CD8-positive, alpha-beta memory T cell (primary cell): ENCODE data around the gene KCNK5. TPM values are rescaled to one million over a fixed set of nuclear protein-coding genes. Genes with fewer than 3 reads are reported as not detected.

ENCODE experiments used
- CTCF ChIA-PET: fragments of 350-600 bp; sonication (Branson Sonifier 250); formaldehyde crosslinking; loops from one replicate; lab custom pipeline; 2021; ENCODE audit warnings: antibody characterized with exemption; lab: Charles Lee
- POLR2A ChIA-PET: fragments of 350-600 bp; sonication (Branson Sonifier 250); formaldehyde crosslinking; loops from one replicate; lab custom pipeline; 2021; ENCODE audit warnings: antibody characterized with exemption; lab: Charles Lee
- DNase-seq, 5 donors: peaks; one replicate each; pipeline versions ENCODE4 v3.0.0 to v3.0.0-alpha.2; 2020 to 2022; ENCODE audit warnings: mixed read lengths in 1 of 5
- H3K27ac ChIP-seq: one replicate; pipeline ENCODE4 v1.7.0; 2013; ENCODE audit warnings: low read depth, mild to moderate bottlenecking, low read length, moderate library complexity
- H3K27me3 ChIP-seq: 2 replicates; pipeline ENCODE4 v1.7.0; 2013; ENCODE audit warnings: low read length, mild to moderate bottlenecking; ENCODE audit not compliant: insufficient read depth, poor library complexity, severe bottlenecking
- H3K36me3 ChIP-seq: 2 replicates; pipeline ENCODE4 v1.7.0; 2013; ENCODE audit warnings: mild to moderate bottlenecking, low read length, moderate library complexity; ENCODE audit not compliant: insufficient read depth
- H3K4me1 ChIP-seq: 2 replicates; pipeline ENCODE4 v1.7.0; 2013; ENCODE audit warnings: mild to moderate bottlenecking, low read length, moderate library complexity; ENCODE audit not compliant: insufficient read depth
- H3K4me3 ChIP-seq: 2 replicates; pipeline ENCODE4 v1.7.0; 2013; ENCODE audit warnings: mild to moderate bottlenecking, low read length
- H3K9me3 ChIP-seq: 2 replicates; pipeline ENCODE4 v1.7.0; 2013; ENCODE audit warnings: mild to moderate bottlenecking, low read length
- H3K27ac Mint-ChIP-seq, 8 donors: one replicate each; pipeline ENCODE4 v1.8.0; 2020 to 2021; ENCODE audit warnings: mixed read lengths in 8 of 8, mild to moderate bottlenecking in 6 of 8, inconsistent platforms in 3 of 8, moderate library complexity in 3 of 8
- H3K27me3 Mint-ChIP-seq, 2 donors: one replicate each; pipeline ENCODE4 v1.8.0; 2020 to 2021; ENCODE audit warnings: mixed read lengths in 2 of 2, mild to moderate bottlenecking in 1 of 2, moderate library complexity in 1 of 2
- H3K36me3 Mint-ChIP-seq, 3 donors: one replicate each; pipeline ENCODE4 v1.8.0; 2020 to 2021; ENCODE audit warnings: mixed read lengths in 3 of 3, inconsistent platforms in 1 of 3, mild to moderate bottlenecking in 1 of 3
- H3K4me1 Mint-ChIP-seq, 3 donors: one replicate each; pipeline ENCODE4 v1.8.0; 2020 to 2021; ENCODE audit warnings: mixed read lengths in 3 of 3, inconsistent platforms in 1 of 3, mild to moderate bottlenecking in 1 of 3
- H3K4me3 Mint-ChIP-seq, 7 donors: one replicate each; pipeline ENCODE4 v1.8.0; 2020 to 2021; ENCODE audit warnings: mixed read lengths in 7 of 7, mild to moderate bottlenecking in 6 of 7, moderate library complexity in 4 of 7, inconsistent platforms in 2 of 7
- H3K9me3 Mint-ChIP-seq, 5 donors: one replicate each; pipeline ENCODE4 v1.8.0; 2020 to 2022; ENCODE audit warnings: mixed read lengths in 5 of 5, mild to moderate bottlenecking in 3 of 5, moderate library complexity in 2 of 5, inconsistent platforms in 1 of 5
- polyA plus RNA-seq: library from polyadenylated mRNA; unstranded; fragments of 300-500 nt; fragmentation: Illumina TruSeq; gene quantifications from one replicate; pipeline ENCODE4 v1.2.3, GENCODE V29; 2021
- total RNA-seq, 2 experiments: library from RNA; stranded (reverse); gene quantifications; one replicate each; pipeline ENCODE4 v1.2.3, GENCODE V29; 2021

KCNK5 gene
- total and polyA plus RNA-seq, 3 experiments from 2014 or later: 0.97 to 28.4 (median 27.6) TPM

DNA sequence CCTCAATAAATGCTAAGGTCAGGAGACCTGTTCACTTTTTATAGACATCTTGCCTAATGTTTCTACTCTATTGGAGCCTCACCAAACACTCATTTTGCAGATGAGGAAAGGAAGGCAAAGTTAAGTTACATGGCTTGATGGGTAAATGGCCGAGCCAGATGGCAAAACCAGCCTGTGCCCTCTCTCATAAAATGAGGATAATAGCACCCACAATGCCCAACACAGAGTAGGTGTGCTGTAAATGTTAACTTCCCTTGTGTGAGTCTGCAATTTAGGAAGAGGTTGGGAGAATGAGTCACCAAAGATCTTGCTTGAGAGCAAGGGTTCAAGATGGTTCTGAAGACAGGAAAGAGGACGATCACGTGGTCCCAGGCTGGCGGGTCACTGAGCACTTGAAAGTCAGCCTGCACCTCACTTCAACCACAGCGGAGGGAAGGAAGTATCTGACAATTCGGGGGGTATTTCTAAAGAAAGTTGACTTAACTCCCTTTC, 3.3 kb downstream of the KCNK5 start:
- Histone ChIP-seq H3K27ac (peak overlapping the region; percentile 62), H3K36me3 (no peaks in the 10 kb centered on the region), H3K27me3 (no peaks in the 10 kb centered on the region), H3K4me1 (peaks cover 33% of the 10 kb centered on the region), H3K9me3 (no peaks in the 10 kb centered on the region), H3K4me3 (peak overlapping the region; percentile 4)
- DNase-seq: peak in 4 of 5 donors; percentile 12 to 67 (median 26)
- peak overlapping the region; percentile 1 to 89 (median 68) for H3K27ac Mint-ChIP-seq
- ChIA-PET POLR2A (no interaction called here), CTCF (interaction anchor here (1.4 kb wide), 1 partner anchor 77 kb away, joined by 5 read pairs; no protein-coding TSS in a partner anchor)
- no peaks in the 10 kb centered on the region for H3K9me3 Mint-ChIP-seq
- H3K36me3 Mint-ChIP-seq: no peaks in the 10 kb centered on the region
- H3K27me3 Mint-ChIP-seq: peaks cover 0 to 4% of the 10 kb centered on the region in 2 donors
- H3K4me3 Mint-ChIP-seq: peak overlapping the region; percentile 42 to 86 (median 72)
- peaks cover 60 to 76% (median 70%) of the 10 kb centered on the region in 3 donors for H3K4me1 Mint-ChIP-seq

DNA sequence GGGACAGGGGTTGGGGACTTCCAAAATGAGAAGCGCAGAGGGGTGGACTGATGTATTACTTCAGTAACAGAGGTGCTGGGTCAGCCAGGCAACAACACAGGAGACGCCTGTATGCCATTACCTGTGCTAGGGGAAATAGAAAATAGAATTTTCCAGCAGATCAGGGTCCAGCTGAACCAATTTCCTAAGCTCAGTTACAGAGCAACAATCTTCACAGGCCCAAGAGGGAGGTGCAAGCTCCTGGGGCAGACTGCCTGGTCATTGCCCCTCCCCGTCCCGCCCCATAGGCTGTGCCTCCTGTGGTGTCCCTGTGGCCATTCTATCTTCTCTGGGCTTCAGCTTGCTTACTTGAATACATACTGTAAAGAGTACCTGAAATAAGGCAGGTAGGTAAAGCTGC, 3.7 kb downstream of the KCNK5 start:
- ChIA-PET POLR2A (no interaction called here), CTCF (interaction anchor here (1.4 kb wide), 1 partner anchor 77 kb away, joined by 5 read pairs; no protein-coding TSS in a partner anchor)
- Mint-ChIP-seq H3K4me1 (peaks cover 59 to 78% (median 70%) of the 10 kb centered on the region in 3 donors), H3K27me3 (peaks cover 0 to 4% of the 10 kb centered on the region in 2 donors), H3K9me3 (no peaks in the 10 kb centered on the region), H3K4me3 (peak overlapping the region in 6 of 7 donors; percentile 1 to 86 (median 77)), H3K27ac (peak overlapping the region in 5 of 8 donors; percentile 28 to 89 (median 52)), H3K36me3 (no peaks in the 10 kb centered on the region)
- Histone ChIP-seq H3K4me3 (no peak overlapping the region), H3K36me3 (no peaks in the 10 kb centered on the region), H3K27me3 (no peaks in the 10 kb centered on the region), H3K4me1 (peaks cover 33% of the 10 kb centered on the region), H3K9me3 (no peaks in the 10 kb centered on the region), H3K27ac (peak overlapping the region; percentile 62)
- no peak for DNase-seq

DNA sequence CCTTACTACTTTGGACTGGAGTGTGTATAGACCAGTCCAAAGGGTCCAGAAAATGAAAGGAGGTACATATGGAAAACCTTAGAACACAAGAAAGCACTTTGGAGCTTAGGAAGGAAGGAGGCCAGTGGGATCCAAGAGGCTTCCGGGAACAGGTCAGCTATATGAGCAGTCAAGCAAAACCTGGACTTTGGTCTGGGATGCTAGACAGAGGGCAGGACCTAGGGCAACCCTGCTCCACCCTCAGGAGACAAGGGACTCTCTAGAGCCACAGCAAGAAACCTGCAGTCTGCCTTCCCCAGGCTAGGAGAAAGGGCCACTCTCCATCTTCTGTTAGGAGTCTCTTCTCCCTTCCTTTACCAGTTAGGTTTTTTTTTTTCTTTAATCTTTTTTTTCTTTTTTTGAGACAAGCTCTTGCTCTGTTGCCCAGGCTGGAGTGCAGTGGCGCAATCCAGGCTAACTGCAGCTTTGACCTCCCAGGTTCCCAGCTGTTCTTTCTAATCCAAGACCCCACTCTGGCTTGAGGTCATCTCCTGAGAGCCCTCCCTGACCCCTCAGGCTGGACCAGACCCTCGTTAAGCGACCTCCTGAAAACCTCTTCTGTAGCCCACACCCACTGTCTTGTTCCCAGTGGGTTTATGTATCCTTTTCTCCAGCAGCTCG, 4.6 kb downstream of the KCNK5 start:
- Mint-ChIP-seq H3K4me3 (no peak overlapping the region), H3K27me3 (peaks cover 0 to 6% of the 10 kb centered on the region in 2 donors), H3K27ac (peak overlapping the region in 3 of 8 donors; percentile 36 to 77 (median 56)), H3K4me1 (peaks cover 58 to 80% (median 65%) of the 10 kb centered on the region in 3 donors), H3K9me3 (no peaks in the 10 kb centered on the region), H3K36me3 (no peaks in the 10 kb centered on the region)
- DNase-seq: no peak
- no peaks in the 10 kb centered on the region for H3K9me3 ChIP-seq
- H3K27me3 ChIP-seq: no peaks in the 10 kb centered on the region
- H3K36me3 ChIP-seq: no peaks in the 10 kb centered on the region
- peak overlapping the region; percentile 62 for H3K27ac ChIP-seq
- H3K4me1 ChIP-seq: peaks cover 30% of the 10 kb centered on the region
- ChIA-PET CTCF (interaction anchor here (0.7 to 1.0 kb wide), 2 partner anchors 40 to 85 kb away, joined by 3 read pairs; no protein-coding TSS in a partner anchor), POLR2A (interaction anchor here (0.7 kb wide), 1 partner anchor 137 kb away, joined by 4 read pairs; no protein-coding TSS in a partner anchor)
- no peak overlapping the region for H3K4me3 ChIP-seq

DNA sequence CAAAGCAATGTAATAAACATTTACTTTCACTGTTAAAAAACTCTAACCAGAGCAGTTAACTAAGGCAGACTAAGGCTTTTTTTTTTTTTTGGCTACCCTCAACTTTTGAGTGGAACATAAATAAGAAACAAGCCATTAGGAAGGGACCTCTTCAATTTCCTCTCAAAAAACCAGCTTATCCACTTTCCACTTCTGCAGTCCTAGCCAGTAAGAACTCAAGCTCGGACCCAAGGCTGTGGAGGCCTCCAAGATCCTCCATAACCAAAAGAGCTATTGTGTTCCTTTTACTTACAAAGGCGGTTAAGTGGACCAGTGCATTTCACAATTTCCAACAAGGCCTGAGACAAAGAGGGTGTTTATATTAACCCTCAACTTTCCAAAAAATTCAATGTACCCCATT, 5.3 kb downstream of the KCNK5 start:
- peak overlapping the region in 3 of 8 donors; percentile 5 to 51 (median 5) for H3K27ac Mint-ChIP-seq
- Histone ChIP-seq H3K4me1 (peaks cover 27% of the 10 kb centered on the region), H3K27ac (peak overlapping the region; percentile 27), H3K4me3 (no peak overlapping the region), H3K9me3 (no peaks in the 10 kb centered on the region), H3K36me3 (no peaks in the 10 kb centered on the region), H3K27me3 (no peaks in the 10 kb centered on the region)
- POLR2A ChIA-PET: interaction anchor here (0.7 kb wide), 1 partner anchor 138 kb away, joined by 4 read pairs; no protein-coding TSS in a partner anchor
- no peak for DNase-seq
- peak overlapping the region in 1 of 7 donors; percentile 7 for H3K4me3 Mint-ChIP-seq
- peaks cover 59 to 83% (median 68%) of the 10 kb centered on the region in 3 donors for H3K4me1 Mint-ChIP-seq
- H3K36me3 Mint-ChIP-seq: no peaks in the 10 kb centered on the region
- CTCF ChIA-PET: interaction anchor here (0.7 to 1.0 kb wide), 2 partner anchors 40 to 86 kb away, joined by 3 read pairs; no protein-coding TSS in a partner anchor
- H3K9me3 Mint-ChIP-seq: no peaks in the 10 kb centered on the region
- H3K27me3 Mint-ChIP-seq: peaks cover 0 to 6% of the 10 kb centered on the region in 2 donors

DNA sequence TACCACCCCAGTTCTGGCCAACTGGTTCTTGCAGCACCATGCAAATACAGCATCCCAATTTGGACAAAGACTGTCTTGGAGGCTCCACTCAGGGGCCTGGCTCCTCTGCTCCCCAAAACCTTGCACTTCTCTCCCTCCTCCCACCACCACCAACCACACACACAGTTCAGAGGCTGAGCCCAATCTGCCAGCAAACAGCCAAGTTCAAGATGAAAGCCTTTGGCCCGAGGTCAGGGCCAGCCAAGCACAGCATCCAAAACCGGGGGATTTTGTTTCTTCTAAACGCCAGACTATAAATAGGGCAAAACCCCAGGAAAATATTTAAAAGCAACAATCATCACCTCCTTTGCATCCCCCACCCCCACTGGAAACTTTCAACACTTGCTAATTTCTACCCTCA, 5.7 kb downstream of the KCNK5 start:
- Histone ChIP-seq H3K27me3 (no peaks in the 10 kb centered on the region), H3K36me3 (no peaks in the 10 kb centered on the region), H3K27ac (peak overlapping the region; percentile 57), H3K4me1 (peaks cover 23% of the 10 kb centered on the region), H3K4me3 (no peak overlapping the region), H3K9me3 (no peaks in the 10 kb centered on the region)
- H3K4me3 Mint-ChIP-seq: peak overlapping the region in 1 of 7 donors; percentile 7
- CTCF ChIA-PET: interaction anchor here (1.0 kb wide), 1 partner anchor 41 kb away, joined by 3 read pairs; no protein-coding TSS in a partner anchor
- H3K27ac Mint-ChIP-seq: peak overlapping the region in 3 of 8 donors; percentile 5 to 51 (median 13)
- peaks cover 0 to 6% of the 10 kb centered on the region in 2 donors for H3K27me3 Mint-ChIP-seq
- H3K4me1 Mint-ChIP-seq: peaks cover 58 to 81% (median 66%) of the 10 kb centered on the region in 3 donors
- POLR2A ChIA-PET: no interaction called here
- no peak for DNase-seq
- H3K9me3 Mint-ChIP-seq: no peaks in the 10 kb centered on the region
- H3K36me3 Mint-ChIP-seq: no peaks in the 10 kb centered on the region

DNA sequence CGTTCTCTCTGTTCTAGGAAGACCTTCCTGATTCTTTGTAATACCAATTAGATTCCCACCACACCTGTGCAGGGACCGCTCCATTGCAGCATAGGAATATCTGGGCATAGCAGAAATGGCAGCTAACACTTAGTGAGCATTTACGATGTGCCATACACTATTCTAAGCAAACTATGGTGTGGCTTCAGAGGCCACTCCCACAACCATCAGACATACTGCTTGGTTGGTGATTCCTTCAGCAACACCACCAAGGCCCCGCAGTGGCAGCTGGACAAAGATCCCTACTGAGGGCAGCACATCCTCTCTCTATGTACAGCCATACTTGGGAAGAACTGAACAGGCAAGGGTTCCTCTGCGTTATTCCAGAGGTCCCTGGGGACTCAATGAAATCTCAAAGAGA, 6.2 kb downstream of the KCNK5 start:
- Mint-ChIP-seq H3K4me3 (no peak overlapping the region), H3K4me1 (peaks cover 54 to 76% (median 65%) of the 10 kb centered on the region in 3 donors), H3K36me3 (no peaks in the 10 kb centered on the region), H3K27ac (no peak overlapping the region), H3K27me3 (peaks cover 0 to 6% of the 10 kb centered on the region in 2 donors), H3K9me3 (no peaks in the 10 kb centered on the region)
- Histone ChIP-seq H3K4me1 (peaks cover 18% of the 10 kb centered on the region), H3K4me3 (no peak overlapping the region), H3K27ac (peak overlapping the region; percentile 57), H3K36me3 (no peaks in the 10 kb centered on the region), H3K9me3 (no peaks in the 10 kb centered on the region), H3K27me3 (no peaks in the 10 kb centered on the region)
- no peak for DNase-seq
- POLR2A ChIA-PET: no interaction called here
- CTCF ChIA-PET: no interaction called here

DNA sequence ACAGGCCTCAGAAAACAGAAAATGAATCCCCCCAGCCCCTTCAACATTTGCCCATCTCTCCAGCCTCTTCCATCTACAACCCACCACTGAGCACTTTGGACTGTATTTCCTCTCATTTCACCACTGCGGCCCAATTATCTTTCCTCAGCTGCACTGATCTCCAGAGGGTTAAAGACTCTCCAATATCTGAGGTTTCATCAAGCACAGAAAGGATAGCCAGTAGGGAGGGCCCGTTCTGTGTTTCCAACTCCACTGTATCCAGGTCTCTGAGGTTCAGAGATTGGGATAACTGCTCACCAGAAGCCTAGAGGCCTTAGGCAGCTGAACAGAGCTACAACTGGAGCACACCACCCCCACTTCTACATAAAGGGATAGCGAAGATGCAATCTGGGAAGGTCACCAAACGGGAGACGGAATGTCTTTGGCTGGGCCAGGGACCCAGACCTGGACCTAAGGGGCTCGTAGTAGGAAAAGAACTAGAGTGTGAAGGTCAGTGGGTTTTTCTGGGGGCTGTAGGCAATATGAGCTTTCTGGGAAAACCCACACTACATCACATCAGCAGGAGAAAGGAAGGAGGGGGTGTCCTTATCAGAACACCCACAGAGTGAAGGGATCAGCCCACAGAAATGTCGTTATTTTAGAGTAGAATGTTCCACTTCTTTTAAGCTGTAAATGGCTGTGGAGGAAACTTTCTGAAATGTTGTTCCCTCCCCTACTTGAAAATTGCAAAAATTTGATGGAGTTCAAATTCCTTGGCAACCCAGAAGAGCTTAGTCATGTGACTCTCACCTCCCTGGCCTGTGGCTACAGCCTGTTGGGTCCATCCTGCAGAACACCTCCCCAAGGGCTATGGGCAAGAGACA, 7.3 kb downstream of the KCNK5 start:
- CTCF ChIA-PET: no interaction called here
- Histone ChIP-seq H3K27me3 (no peaks in the 10 kb centered on the region), H3K4me3 (no peak overlapping the region), H3K27ac (peak overlapping the region; percentile 57), H3K4me1 (peaks cover 12% of the 10 kb centered on the region), H3K36me3 (no peaks in the 10 kb centered on the region), H3K9me3 (no peaks in the 10 kb centered on the region)
- no peaks in the 10 kb centered on the region for H3K36me3 Mint-ChIP-seq
- no peaks in the 10 kb centered on the region for H3K9me3 Mint-ChIP-seq
- H3K27me3 Mint-ChIP-seq: peaks cover 0 to 3% of the 10 kb centered on the region in 2 donors
- H3K27ac Mint-ChIP-seq: peak overlapping the region in 1 of 8 donors; percentile 47
- H3K4me1 Mint-ChIP-seq: peaks cover 43 to 68% (median 54%) of the 10 kb centered on the region in 3 donors
- POLR2A ChIA-PET: no interaction called here
- DNase-seq: no peak
- H3K4me3 Mint-ChIP-seq: peak overlapping the region in 1 of 7 donors; percentile 55
